ENCODE results near the gene PHC3. TPM values are rescaled to one million over a fixed set of nuclear protein-coding genes. Genes with fewer than 3 reads are reported as not detected.

PHC3 gene
- polyA plus RNA-seq, 1 donor = 26.6 TPM

GRCh38 chr3:170189398-170190256 is 8.1 kb upstream of the PHC3 start:
- no CpG with 5 or more reads among the region's 4 CpGs for WGBS (ENCODE audit: insufficient coverage, low lambda C conversion rate)
- no peaks in the 10 kb centered on the region for H3K27me3 ChIP-seq (ENCODE audit: control insufficient read depth, insufficient read depth, low read length)
- no peak overlapping the region for H3K27ac ChIP-seq (ENCODE audit: low read length)

GRCh38 chr3:170180079-170180907 is 1.2 kb downstream of the PHC3 start:
- peak; percentile 44 to 77 for DNase-seq
- peaks cover 6% of the 10 kb centered on the region for H3K4me1 ChIP-seq (ENCODE audit: control insufficient read depth, insufficient read depth, low read length)
- 29% methylated on average over 1 of the region's 16 CpGs for WGBS (ENCODE audit: insufficient coverage, low lambda C conversion rate)

More at GRCh38 chr3:170189398-170190256, 8.1 kb upstream of the PHC3 start:
- Histone ChIP-seq H3K4me1 (ENCODE audit: control insufficient read depth, insufficient read depth, low read length) (no peaks in the 10 kb centered on the region), H3K9me3 (ENCODE audit: control insufficient read depth, low read depth, low read length) (no peaks in the 10 kb centered on the region), H3K36me3 (ENCODE audit: control insufficient read depth, insufficient read depth, low read length) (no peaks in the 10 kb centered on the region), H3K4me3 (ENCODE audit: low read length) (no peak overlapping the region)
- DNase-seq = no peak

DNA sequence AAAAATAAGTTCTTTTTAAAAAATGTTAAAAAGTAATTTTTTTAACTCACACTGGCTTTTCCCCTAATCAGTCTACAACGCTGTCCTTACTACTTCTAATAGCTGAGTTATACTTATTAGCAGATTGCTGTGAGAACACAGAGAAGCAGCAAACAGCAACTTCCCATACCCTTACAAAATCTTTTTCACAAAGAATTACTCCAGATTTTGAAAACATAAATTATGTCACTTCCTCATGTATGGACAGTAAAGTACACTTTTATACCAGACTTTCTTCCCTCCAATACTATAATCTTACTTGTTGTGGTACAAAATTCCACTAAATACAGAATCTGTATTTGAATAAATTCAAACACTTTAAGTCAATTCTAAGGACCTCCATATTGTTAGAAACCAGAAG is 2.1 kb downstream of the PHC3 start:
- Histone ChIP-seq H3K36me3 (ENCODE audit: control insufficient read depth, insufficient read depth, low read length) (peaks cover 29% of the 10 kb centered on the region), H3K4me1 (ENCODE audit: control insufficient read depth, insufficient read depth, low read length) (peaks cover 6% of the 10 kb centered on the region), H3K27ac (ENCODE audit: low read length) (no peak overlapping the region), H3K9me3 (ENCODE audit: control insufficient read depth, low read depth, low read length) (no peaks in the 10 kb centered on the region), H3K27me3 (ENCODE audit: control insufficient read depth, insufficient read depth, low read length) (no peaks in the 10 kb centered on the region), H3K4me3 (ENCODE audit: low read length) (peak overlapping the region; percentile 92)
- 50% methylated on average over 1 of the region's 1 CpG for WGBS (ENCODE audit: insufficient coverage, low lambda C conversion rate)
- no peak for DNase-seq

More at GRCh38 chr3:170180079-170180907, 1.2 kb downstream of the PHC3 start:
- Histone ChIP-seq H3K9me3 (ENCODE audit: control insufficient read depth, low read depth, low read length) (no peaks in the 10 kb centered on the region), H3K27me3 (ENCODE audit: control insufficient read depth, insufficient read depth, low read length) (no peaks in the 10 kb centered on the region), H3K27ac (ENCODE audit: low read length) (peak overlapping the region; percentile 93), H3K36me3 (ENCODE audit: control insufficient read depth, insufficient read depth, low read length) (peaks cover 22% of the 10 kb centered on the region), H3K4me3 (ENCODE audit: low read length) (peak overlapping the region; percentile 92)

GRCh38 chr3:170178651-170179050 is 2.9 kb downstream of the PHC3 start:
- no peak for DNase-seq
- Histone ChIP-seq H3K9me3 (ENCODE audit: control insufficient read depth, low read depth, low read length) (no peaks in the 10 kb centered on the region), H3K27ac (ENCODE audit: low read length) (no peak overlapping the region), H3K4me3 (ENCODE audit: low read length) (no peak overlapping the region), H3K4me1 (ENCODE audit: control insufficient read depth, insufficient read depth, low read length) (peaks cover 6% of the 10 kb centered on the region), H3K36me3 (ENCODE audit: control insufficient read depth, insufficient read depth, low read length) (peaks cover 31% of the 10 kb centered on the region), H3K27me3 (ENCODE audit: control insufficient read depth, insufficient read depth, low read length) (no peaks in the 10 kb centered on the region)
- WGBS (ENCODE audit: insufficient coverage, low lambda C conversion rate) = no CpG with 5 or more reads among the region's 3 CpGs

GRCh38 chr3:170171563-170171962 is 10.0 kb downstream of the PHC3 start:
- H3K36me3 ChIP-seq (ENCODE audit: control insufficient read depth, insufficient read depth, low read length) = peaks cover 48% of the 10 kb centered on the region
- H3K27ac ChIP-seq (ENCODE audit: low read length) = no peak overlapping the region
- H3K4me3 ChIP-seq (ENCODE audit: low read length) = no peak overlapping the region
- no peak for DNase-seq
- 83% methylated on average over 1 of the region's 1 CpG for WGBS (ENCODE audit: insufficient coverage, low lambda C conversion rate)
- H3K4me1 ChIP-seq (ENCODE audit: control insufficient read depth, insufficient read depth, low read length) = no peaks in the 10 kb centered on the region
- no peaks in the 10 kb centered on the region for H3K27me3 ChIP-seq (ENCODE audit: control insufficient read depth, insufficient read depth, low read length)
- no peaks in the 10 kb centered on the region for H3K9me3 ChIP-seq (ENCODE audit: control insufficient read depth, low read depth, low read length)

- no peaks in the 10 kb centered on the region for H3K9me3 ChIP-seq (ENCODE audit: control insufficient read depth, low read depth, low read length)
- DNase-seq = peak in 1 of 2 donors; percentile 32
- H3K27me3 ChIP-seq (ENCODE audit: control insufficient read depth, insufficient read depth, low read length) = no peaks in the 10 kb centered on the region
- no CpG with 5 or more reads among the region's 2 CpGs for WGBS (ENCODE audit: insufficient coverage, low lambda C conversion rate)
- H3K4me3 ChIP-seq (ENCODE audit: low read length) = no peak overlapping the region
- H3K36me3 ChIP-seq (ENCODE audit: control insufficient read depth, insufficient read depth, low read length) = peaks cover 40% of the 10 kb centered on the region
- H3K27ac ChIP-seq (ENCODE audit: low read length) = no peak overlapping the region
- H3K4me1 ChIP-seq (ENCODE audit: control insufficient read depth, insufficient read depth, low read length) = no peaks in the 10 kb centered on the region
Observed at GRCh38 chr3:170164717-170165116, 16.8 kb downstream of the PHC3 start.

DNA sequence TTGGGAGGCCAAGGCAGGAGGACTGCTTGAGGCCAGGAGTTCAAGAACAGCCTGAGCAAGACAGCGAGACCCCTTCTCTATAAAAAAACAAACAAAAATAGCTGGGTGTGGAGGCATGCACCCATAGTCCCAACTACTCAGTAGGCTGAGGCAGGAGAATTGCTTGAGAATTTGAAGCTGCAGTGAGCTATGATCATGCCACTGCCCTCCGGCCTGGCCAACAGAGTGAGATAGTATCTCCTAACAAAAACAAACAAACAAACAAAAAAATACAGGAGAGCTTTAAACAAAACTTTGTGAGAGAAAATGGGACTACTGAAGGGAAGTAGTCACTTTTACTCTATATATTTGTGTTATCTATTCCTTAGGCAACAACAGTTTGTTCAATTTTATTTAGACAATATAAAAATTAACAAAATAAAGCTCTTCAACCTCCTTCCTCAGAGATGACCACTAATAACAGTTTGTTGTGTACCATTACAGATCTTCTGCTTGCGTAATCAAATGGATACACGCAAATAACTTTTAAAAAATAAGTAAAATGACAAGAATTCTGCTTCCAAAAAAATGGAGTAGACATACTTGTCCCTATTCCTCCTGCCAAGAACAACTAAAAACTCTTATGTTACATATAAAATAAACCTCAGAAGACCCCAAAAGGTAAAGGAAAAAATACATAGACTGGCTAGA is 17.4 kb downstream of the PHC3 start:
- Histone ChIP-seq H3K27ac (ENCODE audit: low read length) (no peak overlapping the region), H3K9me3 (ENCODE audit: control insufficient read depth, low read depth, low read length) (no peaks in the 10 kb centered on the region), H3K4me1 (ENCODE audit: control insufficient read depth, insufficient read depth, low read length) (no peaks in the 10 kb centered on the region), H3K36me3 (ENCODE audit: control insufficient read depth, insufficient read depth, low read length) (peaks cover 37% of the 10 kb centered on the region), H3K4me3 (ENCODE audit: low read length) (no peak overlapping the region), H3K27me3 (ENCODE audit: control insufficient read depth, insufficient read depth, low read length) (no peaks in the 10 kb centered on the region)
- WGBS (ENCODE audit: insufficient coverage, low lambda C conversion rate) = 100% methylated on average over 1 of the region's 4 CpGs
- DNase-seq = no peak

DNA sequence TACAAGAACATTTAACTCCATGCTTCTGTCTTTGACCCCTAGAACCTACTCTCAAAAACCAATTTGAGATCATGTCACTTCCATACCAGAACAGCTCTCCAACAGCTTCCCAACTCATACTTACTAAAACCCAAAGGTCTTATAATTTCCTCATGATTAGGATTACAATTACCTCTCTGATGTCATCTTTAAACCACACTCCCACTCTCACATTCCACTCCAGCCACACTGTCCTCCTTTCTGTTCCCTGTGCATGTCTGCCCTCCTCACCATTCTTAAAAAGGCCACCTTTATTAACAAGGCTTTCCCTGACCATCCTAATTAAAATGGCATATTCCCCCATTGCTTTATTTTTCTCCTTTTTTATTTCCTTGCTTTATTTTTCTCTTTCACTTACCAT is 18.9 kb downstream of the PHC3 start:
- Histone ChIP-seq H3K36me3 (ENCODE audit: control insufficient read depth, insufficient read depth, low read length) (peaks cover 32% of the 10 kb centered on the region), H3K4me3 (ENCODE audit: low read length) (no peak overlapping the region), H3K27ac (ENCODE audit: low read length) (no peak overlapping the region), H3K27me3 (ENCODE audit: control insufficient read depth, insufficient read depth, low read length) (no peaks in the 10 kb centered on the region), H3K4me1 (ENCODE audit: control insufficient read depth, insufficient read depth, low read length) (no peaks in the 10 kb centered on the region), H3K9me3 (ENCODE audit: control insufficient read depth, low read depth, low read length) (no peaks in the 10 kb centered on the region)
- no peak for DNase-seq

DNA sequence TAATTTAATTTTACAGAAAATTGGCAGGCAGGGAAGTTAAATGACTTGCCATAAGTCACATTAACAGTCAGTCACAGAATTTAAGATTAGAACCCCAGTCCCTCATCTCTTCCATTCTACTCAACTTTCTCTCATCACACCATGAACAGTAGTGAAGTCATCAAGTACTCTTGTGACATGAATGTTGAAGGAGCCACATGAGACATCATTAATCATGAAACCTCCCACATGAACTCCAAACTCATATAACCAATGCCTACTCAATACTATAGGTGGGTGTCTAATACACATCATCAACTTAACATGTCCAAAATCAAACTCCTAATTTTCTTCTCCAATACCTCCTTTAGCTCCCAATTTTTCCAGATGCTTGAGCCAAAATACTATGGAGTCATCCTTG is 19.5 kb downstream of the PHC3 start:
- H3K9me3 ChIP-seq (ENCODE audit: control insufficient read depth, low read depth, low read length) = no peaks in the 10 kb centered on the region
- H3K36me3 ChIP-seq (ENCODE audit: control insufficient read depth, insufficient read depth, low read length) = peaks cover 32% of the 10 kb centered on the region

DNA sequence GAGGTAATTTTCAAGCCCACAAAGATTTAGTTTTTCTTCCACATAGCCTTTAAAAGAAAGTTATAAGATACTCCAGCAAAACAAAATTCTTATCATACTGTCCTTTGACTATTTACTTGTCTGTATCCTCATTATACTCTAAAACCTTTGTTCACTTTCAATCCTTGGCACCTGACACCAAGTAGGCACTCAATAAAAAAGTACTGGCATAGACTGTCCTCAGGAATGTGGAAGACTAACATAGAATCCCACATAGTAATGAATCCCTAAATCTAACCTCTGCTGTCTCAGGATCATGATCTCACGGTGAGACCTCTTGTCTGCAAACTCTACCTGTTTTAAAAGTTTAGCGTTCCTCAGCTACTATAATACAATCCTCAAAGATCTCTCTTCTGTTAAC is 21.6 kb downstream of the PHC3 start:
- Histone ChIP-seq H3K4me1 (ENCODE audit: control insufficient read depth, insufficient read depth, low read length) (no peaks in the 10 kb centered on the region), H3K4me3 (ENCODE audit: low read length) (no peak overlapping the region), H3K27me3 (ENCODE audit: control insufficient read depth, insufficient read depth, low read length) (no peaks in the 10 kb centered on the region), H3K36me3 (ENCODE audit: control insufficient read depth, insufficient read depth, low read length) (peaks cover 27% of the 10 kb centered on the region), H3K9me3 (ENCODE audit: control insufficient read depth, low read depth, low read length) (no peaks in the 10 kb centered on the region), H3K27ac (ENCODE audit: low read length) (no peak overlapping the region)
- WGBS (ENCODE audit: insufficient coverage, low lambda C conversion rate) = no CpG with 5 or more reads among the region's 2 CpGs
- no peak for DNase-seq

More for the DNA sequence above, 19.5 kb downstream of the PHC3 start:
- no peak for DNase-seq
- no peaks in the 10 kb centered on the region for H3K4me1 ChIP-seq (ENCODE audit: control insufficient read depth, insufficient read depth, low read length)
- no peaks in the 10 kb centered on the region for H3K27me3 ChIP-seq (ENCODE audit: control insufficient read depth, insufficient read depth, low read length)
- no peak overlapping the region for H3K27ac ChIP-seq (ENCODE audit: low read length)
- H3K4me3 ChIP-seq (ENCODE audit: low read length) = no peak overlapping the region

Measured in large intestine (tissue), 3 donors.